Sigmoid colon (tissue), 4 donors: ENCODE measurements around the gene ISCA2.

Experiments used
- POLR2AphosphoS5 ChIP-seq, 4 donors: sonication (generic); formaldehyde crosslinking; IDR thresholded peaks; one replicate each; pipeline ENCODE4 v1.6.1; 2017; ENCODE audit warnings: antibody characterized with exemption in 4 of 4
- TF ChIP-seq, protein P1 (sequence below), 4 experiments: fragments of 450-650 bp in 3 of 4; fragments of 200-600 bp in 1 of 4; IDR thresholded peaks; one replicate each; pipeline ENCODE4 v1.5.1; 2016 to 2019; ENCODE audit warnings: antibody characterized with exemption in 4 of 4, mild to moderate bottlenecking in 3 of 4, moderate library complexity in 2 of 4

- TF ChIP-seq, protein P1, sequence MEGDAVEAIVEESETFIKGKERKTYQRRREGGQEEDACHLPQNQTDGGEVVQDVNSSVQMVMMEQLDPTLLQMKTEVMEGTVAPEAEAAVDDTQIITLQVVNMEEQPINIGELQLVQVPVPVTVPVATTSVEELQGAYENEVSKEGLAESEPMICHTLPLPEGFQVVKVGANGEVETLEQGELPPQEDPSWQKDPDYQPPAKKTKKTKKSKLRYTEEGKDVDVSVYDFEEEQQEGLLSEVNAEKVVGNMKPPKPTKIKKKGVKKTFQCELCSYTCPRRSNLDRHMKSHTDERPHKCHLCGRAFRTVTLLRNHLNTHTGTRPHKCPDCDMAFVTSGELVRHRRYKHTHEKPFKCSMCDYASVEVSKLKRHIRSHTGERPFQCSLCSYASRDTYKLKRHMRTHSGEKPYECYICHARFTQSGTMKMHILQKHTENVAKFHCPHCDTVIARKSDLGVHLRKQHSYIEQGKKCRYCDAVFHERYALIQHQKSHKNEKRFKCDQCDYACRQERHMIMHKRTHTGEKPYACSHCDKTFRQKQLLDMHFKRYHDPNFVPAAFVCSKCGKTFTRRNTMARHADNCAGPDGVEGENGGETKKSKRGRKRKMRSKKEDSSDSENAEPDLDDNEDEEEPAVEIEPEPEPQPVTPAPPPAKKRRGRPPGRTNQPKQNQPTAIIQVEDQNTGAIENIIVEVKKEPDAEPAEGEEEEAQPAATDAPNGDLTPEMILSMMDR (IDR thresholded peaks at IDR 0.05), result no peak
- no peak for TF ChIP-seq POLR2AphosphoS5 (IDR thresholded peaks at IDR 0.05)
Observed at GRCh38 chr14:74475678-74476077, 17.9 kb upstream of the ISCA2 start.
